Natural killer cell (primary cell): ENCODE results near the gene NRXN2. TPM values are rescaled to one million over a fixed set of nuclear protein-coding genes. Genes with fewer than 3 reads are reported as not detected.

Experiments
- ATAC-seq, 3 donors: fragments of 150-1000 bp in 2 of 3; fragments of 200-7000 bp in 1 of 3; cut with Tn5 transposase; 1 replicate in 1 of 3; 2 replicates in 2 of 3; pipeline ENCODE4 v1.10.0; 2021; ENCODE audit warnings: mild to moderate bottlenecking in 2 of 3, moderate library complexity in 2 of 3
- DNase-seq, 2 donors: peaks; one replicate each; pipeline versions ENCODE4 v3.0.0 to v3.0.0-alpha.2; 2013 to 2021; ENCODE audit warnings: mixed read lengths in 1 of 2
- H3K27ac ChIP-seq: one replicate; pipeline ENCODE4 v1.5.1; 2013; ENCODE audit warnings: mild to moderate bottlenecking, low read length
- H3K27me3 ChIP-seq: one replicate; pipeline ENCODE4 v1.6.1; 2013; ENCODE audit warnings: low read length; ENCODE audit not compliant: control insufficient read depth, insufficient read depth
- H3K36me3 ChIP-seq: one replicate; pipeline ENCODE4 v1.6.1; 2013; ENCODE audit warnings: low read length; ENCODE audit not compliant: control insufficient read depth, insufficient read depth
- H3K4me1 ChIP-seq: one replicate; pipeline ENCODE4 v1.6.1; 2013; ENCODE audit warnings: low read length; ENCODE audit not compliant: control insufficient read depth, insufficient read depth
- H3K4me3 ChIP-seq: one replicate; pipeline ENCODE4 v1.5.1; 2013; ENCODE audit warnings: low read length
- H3K9me3 ChIP-seq: one replicate; pipeline ENCODE4 v1.6.1; 2013; ENCODE audit warnings: low read length; ENCODE audit not compliant: control insufficient read depth, insufficient read depth
- H3K27ac Mint-ChIP-seq, 2 donors: one replicate each; pipeline ENCODE4 v1.8.0; 2022; ENCODE audit warnings: mild to moderate bottlenecking in 2 of 2, mixed read lengths in 2 of 2, moderate library complexity in 1 of 2
- H3K27me3 Mint-ChIP-seq, 2 donors: one replicate each; pipeline ENCODE4 v1.8.0; 2022; ENCODE audit warnings: low read depth in 2 of 2, mixed read lengths in 2 of 2
- H3K36me3 Mint-ChIP-seq: one replicate; pipeline ENCODE4 v1.8.0; 2022; ENCODE audit warnings: mixed read lengths
- H3K4me1 Mint-ChIP-seq, 2 donors: one replicate each; pipeline ENCODE4 v1.8.0; 2022; ENCODE audit warnings: mixed read lengths in 2 of 2
- H3K4me3 Mint-ChIP-seq: one replicate; pipeline ENCODE4 v1.8.0; 2022; ENCODE audit warnings: mild to moderate bottlenecking, moderate library complexity, mixed read lengths
- H3K9me3 Mint-ChIP-seq, 2 donors: one replicate each; pipeline ENCODE4 v1.8.0; 2022; ENCODE audit warnings: mixed read lengths in 2 of 2
- WGBS: methylation state at CpG from one replicate; pipeline ENCODE4 v1.1.7; 2013; ENCODE audit warnings: missing lambda C conversion rate; ENCODE audit not compliant: insufficient coverage; 5-methylcytosine and 5-hydroxymethylcytosine counted together
- intact Hi-C: fragments of 100-400 bp; cut with micrococcal nuclease; formaldehyde crosslinking; loops from one replicate; pipeline ENCODE4 v1.14.2; 2022
- total RNA-seq, 4 donors: library from RNA; stranded (reverse); fragments of 120-200 nt in 1 of 4; gene quantifications; one replicate each; pipeline versions ENCODE4 v1.2.3 to v1.2.4, GENCODE V29; 2013 to 2022
- TF ChIP-seq, protein P1 (sequence below): fragments of 200-600 bp; IDR thresholded peaks from one replicate; pipeline ENCODE4 v1.8.0; 2022; ENCODE audit warnings: antibody characterized with exemption

Gene NRXN2
- total RNA-seq, 3 donors from 2014 or later (not counting 1 experiment from before 2014, with no cell fraction given), result 2.9 to 9.6 (median 7.7) TPM

- Mint-ChIP-seq H3K27me3 (peaks cover 0 to 3% of the 10 kb centered on the region in 2 donors), H3K4me1 (no peaks in the 10 kb centered on the region), H3K9me3 (no peaks in the 10 kb centered on the region), H3K27ac (no peak overlapping the region), H3K36me3 (no peaks in the 10 kb centered on the region), H3K4me3 (no peak overlapping the region)
- intact Hi-C loops, result no loop called here
- TF ChIP-seq, protein P1, sequence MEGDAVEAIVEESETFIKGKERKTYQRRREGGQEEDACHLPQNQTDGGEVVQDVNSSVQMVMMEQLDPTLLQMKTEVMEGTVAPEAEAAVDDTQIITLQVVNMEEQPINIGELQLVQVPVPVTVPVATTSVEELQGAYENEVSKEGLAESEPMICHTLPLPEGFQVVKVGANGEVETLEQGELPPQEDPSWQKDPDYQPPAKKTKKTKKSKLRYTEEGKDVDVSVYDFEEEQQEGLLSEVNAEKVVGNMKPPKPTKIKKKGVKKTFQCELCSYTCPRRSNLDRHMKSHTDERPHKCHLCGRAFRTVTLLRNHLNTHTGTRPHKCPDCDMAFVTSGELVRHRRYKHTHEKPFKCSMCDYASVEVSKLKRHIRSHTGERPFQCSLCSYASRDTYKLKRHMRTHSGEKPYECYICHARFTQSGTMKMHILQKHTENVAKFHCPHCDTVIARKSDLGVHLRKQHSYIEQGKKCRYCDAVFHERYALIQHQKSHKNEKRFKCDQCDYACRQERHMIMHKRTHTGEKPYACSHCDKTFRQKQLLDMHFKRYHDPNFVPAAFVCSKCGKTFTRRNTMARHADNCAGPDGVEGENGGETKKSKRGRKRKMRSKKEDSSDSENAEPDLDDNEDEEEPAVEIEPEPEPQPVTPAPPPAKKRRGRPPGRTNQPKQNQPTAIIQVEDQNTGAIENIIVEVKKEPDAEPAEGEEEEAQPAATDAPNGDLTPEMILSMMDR, result no peak
- ATAC-seq, result no peak
- Histone ChIP-seq H3K36me3 (no peaks in the 10 kb centered on the region), H3K4me3 (no peak overlapping the region), H3K27ac (no peak overlapping the region), H3K27me3 (no peaks in the 10 kb centered on the region), H3K4me1 (peaks cover 12% of the 10 kb centered on the region), H3K9me3 (no peaks in the 10 kb centered on the region)
- WGBS, result 93% methylated on average over 10 of the region's 10 CpGs
- no peak for DNase-seq
Observed at GRCh38 chr11:64660205-64660604, 62.8 kb downstream of the NRXN2 start.

GRCh38 chr11:64659417-64660144 lies 63.4 kb downstream of the NRXN2 start:
- WGBS, result 86% methylated on average over 9 of the region's 9 CpGs
- intact Hi-C loops, result no loop called here

GRCh38 chr11:64658265-64658664 lies 64.7 kb downstream of the NRXN2 start:
- no peaks in the 10 kb centered on the region for H3K9me3 ChIP-seq
- no peaks in the 10 kb centered on the region for H3K27me3 ChIP-seq
- no peak overlapping the region for H3K4me3 ChIP-seq
- H3K9me3 Mint-ChIP-seq, result no peaks in the 10 kb centered on the region
- H3K27ac ChIP-seq, result no peak overlapping the region
- no peak for ATAC-seq
- peaks cover 0 to 3% of the 10 kb centered on the region in 2 donors for H3K27me3 Mint-ChIP-seq
- WGBS, result 49% methylated on average over 2 of the region's 2 CpGs
- no peaks in the 10 kb centered on the region for H3K36me3 Mint-ChIP-seq
- no peak overlapping the region for H3K27ac Mint-ChIP-seq
- intact Hi-C loops, result no loop called here
- peaks cover 0 to 2% of the 10 kb centered on the region in 2 donors for H3K4me1 Mint-ChIP-seq
- no peak overlapping the region for H3K4me3 Mint-ChIP-seq
- no peak for DNase-seq
- TF ChIP-seq, protein P1, result no peak
- H3K36me3 ChIP-seq, result no peaks in the 10 kb centered on the region
- peaks cover 32% of the 10 kb centered on the region for H3K4me1 ChIP-seq

More at GRCh38 chr11:64659417-64660144, 63.4 kb downstream of the NRXN2 start:
- no peak for ATAC-seq
- H3K9me3 Mint-ChIP-seq, result no peaks in the 10 kb centered on the region
- H3K36me3 ChIP-seq, result no peaks in the 10 kb centered on the region
- peaks cover 0 to 3% of the 10 kb centered on the region in 2 donors for H3K27me3 Mint-ChIP-seq
- no peak for DNase-seq
- H3K4me3 Mint-ChIP-seq, result no peak overlapping the region
- no peaks in the 10 kb centered on the region for H3K9me3 ChIP-seq
- H3K4me1 Mint-ChIP-seq, result no peaks in the 10 kb centered on the region
- H3K27ac ChIP-seq, result no peak overlapping the region
- no peaks in the 10 kb centered on the region for H3K27me3 ChIP-seq
- no peaks in the 10 kb centered on the region for H3K36me3 Mint-ChIP-seq
- TF ChIP-seq, protein P1, result no peak
- H3K27ac Mint-ChIP-seq, result no peak overlapping the region
- peaks cover 18% of the 10 kb centered on the region for H3K4me1 ChIP-seq
- H3K4me3 ChIP-seq, result no peak overlapping the region

GRCh38 chr11:64656862-64657261 lies 66.1 kb downstream of the NRXN2 start:
- TF ChIP-seq, protein P1, result no peak
- intact Hi-C loops, result no loop called here
- H3K36me3 ChIP-seq, result no peaks in the 10 kb centered on the region
- no peaks in the 10 kb centered on the region for H3K9me3 ChIP-seq
- ATAC-seq (no peak), DNase-seq (no peak)
- H3K9me3 Mint-ChIP-seq, result no peaks in the 10 kb centered on the region
- H3K4me1 Mint-ChIP-seq, result peaks cover 0 to 6% of the 10 kb centered on the region in 2 donors
- H3K27ac Mint-ChIP-seq, result no peak overlapping the region
- H3K4me3 Mint-ChIP-seq, result no peak overlapping the region
- peaks cover 36% of the 10 kb centered on the region for H3K4me1 ChIP-seq
- no peaks in the 10 kb centered on the region for H3K27me3 ChIP-seq
- peaks cover 0 to 6% of the 10 kb centered on the region in 2 donors for H3K27me3 Mint-ChIP-seq
- 96% methylated on average over 6 of the region's 6 CpGs for WGBS
- H3K36me3 Mint-ChIP-seq, result no peaks in the 10 kb centered on the region
- no peak overlapping the region for H3K4me3 ChIP-seq
- H3K27ac ChIP-seq, result no peak overlapping the region
